Testis (tissue), 2 donors: Measurements from ENCODE around the gene DOHH.

Experiments
- POLR2A ChIP-seq: fragments of 450-650 bp; IDR thresholded peaks from one replicate; pipeline ENCODE4 v1.6.1; 2017; ENCODE audit warnings: antibody characterized with exemption, mild to moderate bottlenecking, moderate library complexity
- TF ChIP-seq, protein P1 (sequence below), 3 experiments: fragments of 450-650 bp in 2 of 3; fragments of 200-600 bp in 1 of 3; sonication (generic) in 1 of 3; IDR thresholded peaks; one replicate each; pipeline ENCODE4 v1.5.1; 2016 to 2019; ENCODE audit warnings: antibody characterized with exemption in 3 of 3, mild to moderate bottlenecking in 2 of 3, moderate library complexity in 1 of 3

DNA sequence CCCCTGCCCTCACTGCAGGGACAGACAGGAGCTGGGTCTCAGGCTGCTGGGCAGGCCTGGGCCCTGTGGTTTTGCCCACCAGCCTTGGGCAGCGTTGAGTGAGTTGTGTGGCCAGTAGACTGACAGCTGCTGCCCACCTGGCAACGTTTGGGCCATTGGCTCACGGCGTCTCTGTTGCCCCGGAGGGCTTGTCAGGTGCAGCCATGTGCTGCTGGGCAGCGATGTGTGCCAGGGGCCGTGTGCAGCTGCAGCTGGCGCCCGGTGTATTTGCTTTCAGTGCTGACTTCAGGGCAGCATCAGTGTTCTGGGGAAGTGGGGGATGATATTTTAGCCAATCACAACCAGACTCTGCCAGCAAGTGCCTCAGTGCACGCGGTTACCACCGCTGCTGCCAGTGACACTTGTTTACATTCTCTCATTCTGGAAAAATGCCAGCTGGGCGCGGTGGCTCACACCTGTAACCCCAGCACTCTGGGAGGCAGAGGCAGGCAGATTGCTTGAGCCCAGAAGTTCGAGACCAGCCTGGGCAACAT lies 16.3 kb upstream of the DOHH start:
- TF ChIP-seq, protein P1, sequence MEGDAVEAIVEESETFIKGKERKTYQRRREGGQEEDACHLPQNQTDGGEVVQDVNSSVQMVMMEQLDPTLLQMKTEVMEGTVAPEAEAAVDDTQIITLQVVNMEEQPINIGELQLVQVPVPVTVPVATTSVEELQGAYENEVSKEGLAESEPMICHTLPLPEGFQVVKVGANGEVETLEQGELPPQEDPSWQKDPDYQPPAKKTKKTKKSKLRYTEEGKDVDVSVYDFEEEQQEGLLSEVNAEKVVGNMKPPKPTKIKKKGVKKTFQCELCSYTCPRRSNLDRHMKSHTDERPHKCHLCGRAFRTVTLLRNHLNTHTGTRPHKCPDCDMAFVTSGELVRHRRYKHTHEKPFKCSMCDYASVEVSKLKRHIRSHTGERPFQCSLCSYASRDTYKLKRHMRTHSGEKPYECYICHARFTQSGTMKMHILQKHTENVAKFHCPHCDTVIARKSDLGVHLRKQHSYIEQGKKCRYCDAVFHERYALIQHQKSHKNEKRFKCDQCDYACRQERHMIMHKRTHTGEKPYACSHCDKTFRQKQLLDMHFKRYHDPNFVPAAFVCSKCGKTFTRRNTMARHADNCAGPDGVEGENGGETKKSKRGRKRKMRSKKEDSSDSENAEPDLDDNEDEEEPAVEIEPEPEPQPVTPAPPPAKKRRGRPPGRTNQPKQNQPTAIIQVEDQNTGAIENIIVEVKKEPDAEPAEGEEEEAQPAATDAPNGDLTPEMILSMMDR (IDR thresholded peaks at IDR 0.05): no peak
- TF ChIP-seq POLR2A: no peak
